GM12874 (cell line): ENCODE measurements around the gene DNM1L.

Source experiments
- TF ChIP-seq, protein P1 (sequence below): IDR thresholded peaks from 2 replicates; pipeline ENCODE4 v1.5.1; 2011; ENCODE audit warnings: low read depth, mild to moderate bottlenecking, control low read depth, low read length, moderate library complexity; ENCODE audit not compliant: insufficient read depth

Gene DNM1L

GRCh38 chr12:32777691-32778175 is 98.6 kb downstream of the DNM1L start:
- TF ChIP-seq, protein P1, sequence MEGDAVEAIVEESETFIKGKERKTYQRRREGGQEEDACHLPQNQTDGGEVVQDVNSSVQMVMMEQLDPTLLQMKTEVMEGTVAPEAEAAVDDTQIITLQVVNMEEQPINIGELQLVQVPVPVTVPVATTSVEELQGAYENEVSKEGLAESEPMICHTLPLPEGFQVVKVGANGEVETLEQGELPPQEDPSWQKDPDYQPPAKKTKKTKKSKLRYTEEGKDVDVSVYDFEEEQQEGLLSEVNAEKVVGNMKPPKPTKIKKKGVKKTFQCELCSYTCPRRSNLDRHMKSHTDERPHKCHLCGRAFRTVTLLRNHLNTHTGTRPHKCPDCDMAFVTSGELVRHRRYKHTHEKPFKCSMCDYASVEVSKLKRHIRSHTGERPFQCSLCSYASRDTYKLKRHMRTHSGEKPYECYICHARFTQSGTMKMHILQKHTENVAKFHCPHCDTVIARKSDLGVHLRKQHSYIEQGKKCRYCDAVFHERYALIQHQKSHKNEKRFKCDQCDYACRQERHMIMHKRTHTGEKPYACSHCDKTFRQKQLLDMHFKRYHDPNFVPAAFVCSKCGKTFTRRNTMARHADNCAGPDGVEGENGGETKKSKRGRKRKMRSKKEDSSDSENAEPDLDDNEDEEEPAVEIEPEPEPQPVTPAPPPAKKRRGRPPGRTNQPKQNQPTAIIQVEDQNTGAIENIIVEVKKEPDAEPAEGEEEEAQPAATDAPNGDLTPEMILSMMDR, result no peak

GRCh38 chr12:32780071-32780470 is 101.0 kb downstream of the DNM1L start:
- TF ChIP-seq, protein P1, result no peak

- TF ChIP-seq, protein P1, result no peak
Observed at GRCh38 chr12:32783029-32783428, 103.9 kb downstream of the DNM1L start.

- TF ChIP-seq, protein P1, result no peak
Observed at GRCh38 chr12:32785557-32785956, 106.5 kb downstream of the DNM1L start.

- TF ChIP-seq, protein P1, result no peak
Observed at GRCh38 chr12:32788405-32788804, 109.3 kb downstream of the DNM1L start.

DNA sequence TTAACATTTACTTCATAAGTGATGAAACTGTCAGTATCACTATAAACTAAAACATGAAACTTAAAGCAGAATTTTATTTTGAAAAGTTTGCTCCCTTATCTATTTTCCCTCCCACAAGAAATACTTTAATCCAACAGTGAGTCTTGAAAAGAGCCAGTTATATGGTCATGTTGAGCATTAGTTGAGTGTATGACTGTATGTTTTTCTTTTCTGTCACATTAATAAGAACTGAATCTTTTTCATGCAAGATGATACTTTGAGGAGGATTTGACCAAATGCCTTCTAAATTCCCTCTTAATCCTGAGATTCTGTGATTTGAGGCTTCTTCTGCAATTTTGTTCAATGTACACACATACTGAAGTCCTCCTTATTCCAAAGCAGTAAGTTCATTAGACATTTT is 110.3 kb downstream of the DNM1L start:
- TF ChIP-seq, protein P1, result no peak

DNA sequence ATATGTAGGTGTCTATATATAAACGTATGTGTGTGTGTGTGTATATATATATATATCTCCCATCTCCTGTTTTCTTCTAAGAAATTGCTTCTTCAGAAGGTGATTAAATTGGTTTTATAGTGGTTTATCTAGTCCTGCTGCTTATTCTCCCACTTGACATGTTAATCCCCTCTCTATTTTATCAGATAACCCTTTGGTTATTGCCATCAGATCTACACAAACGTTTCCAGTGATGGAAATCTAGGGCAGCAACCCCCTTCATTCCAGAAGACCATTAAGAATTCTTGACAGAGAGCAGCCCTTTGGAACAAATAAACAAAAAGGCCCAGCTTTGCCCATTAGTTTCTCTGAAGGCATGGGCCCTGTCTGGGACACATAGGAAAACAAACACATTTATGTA is 110.8 kb downstream of the DNM1L start:
- TF ChIP-seq, protein P1, result no peak
